Endothelial cell of umbilical vein (primary cell): Measurements from ENCODE around the gene SPTY2D1. TPM values are rescaled to one million over a fixed set of nuclear protein-coding genes. Genes with fewer than 3 reads are reported as not detected.

Source experiments
- BruUV-seq: library from RNA; stranded (reverse); fragments of 400-500 nt; replicated peaks from 2 replicates; lab custom pipeline; 2021; lab: Mats Ljungman, UMichigan
- CTCF ChIA-PET: fragments of 300-600, 350-600 bp; sonication (Branson Sonifier 250); formaldehyde crosslinking; loops from one replicate; lab custom pipeline; 2021; ENCODE audit warnings: antibody characterized with exemption, inconsistent platforms; lab: Charles Lee
- POLR2A ChIA-PET: fragments of 300-600, 350-600 bp; sonication (Branson Sonifier 250); formaldehyde crosslinking; loops from one replicate; lab custom pipeline; 2021; ENCODE audit warnings: antibody characterized with exemption, inconsistent platforms; lab: Charles Lee
- DNase-seq: peaks from one replicate; pipeline ENCODE4 v3.0.0-alpha.2; 2011; ENCODE audit warnings: low read depth, low spot score
- FAIRE-seq: peaks from 2 replicates; lab custom pipeline; 2011; peaks lifted over from hg19 to GRCh38; lab: Jason Lieb, UNC
- H2AFZ ChIP-seq: 2 replicates; pipeline ENCODE4 v1.6.0; 2012; ENCODE audit warnings: low read depth, low read length, control low read depth, inconsistent platforms
- H3K27ac ChIP-seq: 2 replicates; pipeline ENCODE4 v1.5.1; 2011; ENCODE audit warnings: low read depth, mild to moderate bottlenecking, control low read depth, low read length, moderate library complexity; ENCODE audit not compliant: insufficient read depth
- H3K27me3 ChIP-seq, 2 experiments: 2 replicates each; pipeline versions ENCODE4 v1.6.0 to v1.6.1; 2011; ENCODE audit warnings: low read length in 2 of 2, mixed read lengths in 1 of 2; ENCODE audit not compliant: control insufficient read depth in 2 of 2, insufficient read depth in 2 of 2
- H3K36me3 ChIP-seq, 2 experiments: 2 replicates in 1 of 2; 3 replicates in 1 of 2; pipeline ENCODE4 v1.5.1; 2011; ENCODE audit warnings: low read length in 2 of 2, mild to moderate bottlenecking in 1 of 2, moderate library complexity in 1 of 2; ENCODE audit not compliant: control insufficient read depth in 2 of 2, insufficient read depth in 2 of 2; ENCODE audit errors: extremely low read depth in 1 of 2
- H3K4me1 ChIP-seq: 3 replicates; pipeline ENCODE4 v1.5.1; 2011; ENCODE audit warnings: mild to moderate bottlenecking, low read length; ENCODE audit not compliant: control insufficient read depth, insufficient read depth; ENCODE audit errors: extremely low read depth
- H3K4me2 ChIP-seq: 2 replicates; pipeline ENCODE4 v1.6.1; 2011; ENCODE audit warnings: low read length, control low read depth, mixed read lengths; ENCODE audit not compliant: insufficient read depth
- H3K4me3 ChIP-seq, 3 experiments: fragments of 200-600 bp in 1 of 3; sonication (generic), shearing (Covaris generic) in 1 of 3; replicated peaks in 1 of 3; 2 replicates each; pipeline ENCODE4 v1.5.1; 2011 to 2016; ENCODE audit warnings: control low read depth in 3 of 3, low read length in 3 of 3, mild to moderate bottlenecking in 2 of 3, inconsistent platforms in 1 of 3, low read depth in 1 of 3, moderate library complexity in 1 of 3; ENCODE audit not compliant: insufficient read depth in 1 of 3
- H3K79me2 ChIP-seq: 2 replicates; pipeline ENCODE4 v1.6.0; 2012; ENCODE audit warnings: low read length, inconsistent platforms; ENCODE audit not compliant: control insufficient read depth, insufficient read depth
- H3K9ac ChIP-seq: replicated peaks from 2 replicates; pipeline ENCODE3; 2011; ENCODE audit warnings: low read length, control low read depth; ENCODE audit not compliant: insufficient read depth; ENCODE audit errors: extremely low read depth
- H3K9me1 ChIP-seq: replicated peaks from 3 replicates; pipeline ENCODE4 v1.6.0; 2011; ENCODE audit warnings: mild to moderate bottlenecking, low read length; ENCODE audit not compliant: control insufficient read depth, insufficient read depth; ENCODE audit errors: extremely low read depth
- H3K9me3 ChIP-seq: replicated peaks from 2 replicates; pipeline ENCODE4 v1.5.1; 2012; ENCODE audit warnings: low read length, inconsistent platforms; ENCODE audit not compliant: control insufficient read depth, insufficient read depth
- H4K20me1 ChIP-seq: replicated peaks from 2 replicates; pipeline ENCODE3; 2011; ENCODE audit warnings: mild to moderate bottlenecking, low read length; ENCODE audit not compliant: control insufficient read depth, insufficient read depth; ENCODE audit errors: extremely low read depth
- CTCF ChIP-seq, 2 donors: IDR thresholded peaks; 1 replicate in 1 of 2; 2 replicates in 1 of 2; pipeline ENCODE4 v1.5.1; 2011; ENCODE audit warnings: low read length in 2 of 2, mild to moderate bottlenecking in 2 of 2, moderate library complexity in 2 of 2, control low read depth in 1 of 2, inconsistent platforms in 1 of 2, low read depth in 1 of 2; ENCODE audit not compliant: insufficient read depth in 1 of 2; ENCODE audit errors: extremely low read depth in 1 of 2
- EZH2 ChIP-seq: IDR thresholded peaks from 2 replicates; pipeline ENCODE4 v1.6.1; 2012; ENCODE audit warnings: borderline replicate concordance, low read depth, mild to moderate bottlenecking, moderate library complexity, low read length, inconsistent platforms; ENCODE audit not compliant: severe bottlenecking
- FOS ChIP-seq: IDR thresholded peaks from 2 replicates; pipeline ENCODE4 v1.6.1; 2011; ENCODE audit warnings: mild to moderate bottlenecking, low read length, moderate library complexity, borderline replicate concordance; ENCODE audit not compliant: insufficient read depth
- GATA2 ChIP-seq: IDR thresholded peaks from 2 replicates; pipeline ENCODE4 v1.7.0; 2011; ENCODE audit warnings: low read depth, mild to moderate bottlenecking, moderate library complexity, mixed read lengths, low read length; ENCODE audit not compliant: insufficient read length, insufficient read depth
- JUN ChIP-seq: IDR thresholded peaks from 2 replicates; pipeline ENCODE4 v1.6.1; 2011; ENCODE audit warnings: borderline replicate concordance, low read depth; ENCODE audit not compliant: insufficient read length, insufficient read depth
- MAX ChIP-seq: IDR thresholded peaks from 2 replicates; pipeline ENCODE4 v1.6.1; 2011; ENCODE audit not compliant: insufficient read depth, insufficient read length
- MYC ChIP-seq: IDR thresholded peaks from one replicate; pipeline ENCODE4 v1.6.1; 2011; ENCODE audit warnings: mild to moderate bottlenecking, low read depth, low read length
- POLR2A ChIP-seq: IDR thresholded peaks from 2 replicates; pipeline ENCODE4 v1.6.1; 2012; ENCODE audit warnings: low read depth, mild to moderate bottlenecking, control low read depth, low read length
- POLR2AphosphoS5 ChIP-seq: IDR thresholded peaks from 2 replicates; pipeline ENCODE4 v1.6.1; 2012; ENCODE audit warnings: low read depth, mild to moderate bottlenecking, control low read depth, low read length, moderate library complexity; ENCODE audit not compliant: insufficient read depth
- dilution Hi-C: fragments of 300-500 bp; cut with MboI; formaldehyde crosslinking; loops from one replicate; pipeline ENCODE4 v1.15.0; 2019; ENCODE audit warnings: low sequenced_read_pairs; ENCODE audit not compliant: extremely low pct_ligation_motif_present
- intact Hi-C: fragments of 100-400 bp; cut with micrococcal nuclease; formaldehyde crosslinking; loops from one replicate; pipeline ENCODE4 v1.10.0; 2022
- polyA plus RNA-seq, 4 experiments: library from polyadenylated mRNA; depleted of rRNA in 3 of 4; stranded (reverse) in 3 of 4; unstranded in 1 of 4; fragments of >200 nt; gene quantifications; 2 replicates each; pipeline versions ENCODE4 v1.2.1 to v1.2.3, GENCODE V29; 2011 to 2012; ENCODE audit warnings: missing spikeins in 1 of 4
- total RNA-seq: library from RNA; stranded (reverse); gene quantifications from 2 replicates; pipeline ENCODE4 v1.2.3, GENCODE V29; 2021

Gene SPTY2D1
- total and polyA plus RNA-seq, 2 donors (not counting 3 experiments of a cell fraction or from before 2014, with no cell fraction given) = 5.5 to 18.7 TPM

- CTCF ChIA-PET = no interaction called here
- dilution Hi-C loops (no loop called here), intact Hi-C loops (no loop called here)
- BruUV-seq = no TSS peak
- DNase-seq (no peak), FAIRE-seq (no peak)
- Histone ChIP-seq H3K4me3 (no peak overlapping the region), H3K9ac (no peak overlapping the region), H3K9me3 (no peaks in the 10 kb centered on the region), H3K4me1 (no peaks in the 10 kb centered on the region), H4K20me1 (peaks cover 3% of the 10 kb centered on the region), H3K27me3 (no peaks in the 10 kb centered on the region), H3K27ac (no peak overlapping the region), H3K4me2 (no peak overlapping the region), H3K36me3 (no peaks in the 10 kb centered on the region), H3K79me2 (peaks cover 78% of the 10 kb centered on the region), H2AFZ (no peak overlapping the region), H3K9me1 (no peaks in the 10 kb centered on the region)
- POLR2A ChIA-PET = no interaction called here
- TF ChIP-seq FOS (no peak), EZH2 (no peak), GATA2 (no peak), JUN (no peak), MAX (no peak), MYC (no peak), POLR2A (no peak), CTCF (IDR thresholded peaks at IDR 0.05; ENCODE audit: extremely low read depth in 1 of 2, insufficient read depth in 1 of 2, low read depth in 1 of 2, low read length in 2 of 2) (no peak), POLR2AphosphoS5 (no peak)
These were observed 10.0 kb downstream of the SPTY2D1 start for GRCh38 chr11:18624161-18624560.
